ENCODE data around the gene MT1G. TPM values are rescaled to one million over a fixed set of nuclear protein-coding genes. Genes with fewer than 3 reads are reported as not detected.

The MT1G gene
- polyA plus RNA-seq, 1 donor (not counting 4 experiments of a cell fraction or from before 2014, with no cell fraction given), result 9.8 TPM

DNA sequence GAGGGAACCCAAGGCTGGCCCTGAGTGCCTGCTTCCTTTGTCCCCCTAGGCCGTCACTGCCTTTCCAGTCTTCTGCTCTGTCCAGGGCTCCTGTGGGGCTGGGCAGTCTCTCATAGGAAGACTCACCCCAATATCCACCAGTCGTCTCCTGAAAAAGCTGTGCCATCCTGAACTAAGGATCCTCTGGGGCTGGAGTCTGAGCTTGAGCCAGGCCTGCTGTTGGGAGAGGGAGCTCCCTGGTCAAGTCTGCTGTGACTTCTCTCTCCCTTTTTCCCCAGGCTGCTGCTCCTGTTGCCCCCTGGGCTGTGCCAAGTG, 2.7 kb upstream of the MT1G start:
- Histone ChIP-seq H3K4me1 (ENCODE audit: control insufficient read depth, extremely low read depth, insufficient read depth, low read length) (peaks cover 14% of the 10 kb centered on the region), H3K27me3 (ENCODE audit: control insufficient read depth, extremely low read depth, insufficient read depth, low read length) (peaks cover 36% of the 10 kb centered on the region), H4K20me1 (ENCODE audit: control insufficient read depth, extremely low read depth, insufficient read depth, low read length) (no peaks in the 10 kb centered on the region), H3K9me3 (ENCODE audit: control insufficient read depth, low read depth, low read length) (no peaks in the 10 kb centered on the region), H3K4me2 (ENCODE audit: control insufficient read depth, extremely low read depth, insufficient read depth, low read depth, low read length) (no peak overlapping the region), H3K27ac (ENCODE audit: control insufficient read depth, insufficient read depth, low read length) (no peak overlapping the region), H3K36me3 (ENCODE audit: control insufficient read depth in 2 of 2, extremely low read depth in 1 of 2, insufficient read depth in 2 of 2, low read length in 2 of 2) (no peaks in the 10 kb centered on the region), H3K9ac (ENCODE audit: control insufficient read depth, extremely low read depth, insufficient read depth, low read length) (no peak overlapping the region), H3K4me3 (ENCODE audit: control insufficient read depth in 2 of 3, extremely low read depth in 1 of 3, insufficient read depth in 2 of 3, low read depth in 1 of 3, low read length in 3 of 3) (no peak overlapping the region), H3K9me1 (ENCODE audit: control insufficient read depth, extremely low read depth, insufficient read depth, low read length) (no peaks in the 10 kb centered on the region), H3K79me2 (ENCODE audit: control insufficient read depth, insufficient read depth, low read length) (no peaks in the 10 kb centered on the region), H2AFZ (ENCODE audit: control insufficient read depth, low read length) (no peak overlapping the region)
- dilution Hi-C loops (cut with MboI; ENCODE audit: extremely low pct_ligation_motif_present, low sequenced_read_pairs), result no loop called here
- TF ChIP-seq, protein P1, sequence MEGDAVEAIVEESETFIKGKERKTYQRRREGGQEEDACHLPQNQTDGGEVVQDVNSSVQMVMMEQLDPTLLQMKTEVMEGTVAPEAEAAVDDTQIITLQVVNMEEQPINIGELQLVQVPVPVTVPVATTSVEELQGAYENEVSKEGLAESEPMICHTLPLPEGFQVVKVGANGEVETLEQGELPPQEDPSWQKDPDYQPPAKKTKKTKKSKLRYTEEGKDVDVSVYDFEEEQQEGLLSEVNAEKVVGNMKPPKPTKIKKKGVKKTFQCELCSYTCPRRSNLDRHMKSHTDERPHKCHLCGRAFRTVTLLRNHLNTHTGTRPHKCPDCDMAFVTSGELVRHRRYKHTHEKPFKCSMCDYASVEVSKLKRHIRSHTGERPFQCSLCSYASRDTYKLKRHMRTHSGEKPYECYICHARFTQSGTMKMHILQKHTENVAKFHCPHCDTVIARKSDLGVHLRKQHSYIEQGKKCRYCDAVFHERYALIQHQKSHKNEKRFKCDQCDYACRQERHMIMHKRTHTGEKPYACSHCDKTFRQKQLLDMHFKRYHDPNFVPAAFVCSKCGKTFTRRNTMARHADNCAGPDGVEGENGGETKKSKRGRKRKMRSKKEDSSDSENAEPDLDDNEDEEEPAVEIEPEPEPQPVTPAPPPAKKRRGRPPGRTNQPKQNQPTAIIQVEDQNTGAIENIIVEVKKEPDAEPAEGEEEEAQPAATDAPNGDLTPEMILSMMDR (optimal IDR thresholded peaks at IDR 0.05 in 1 of 3, IDR thresholded peaks at IDR 0.05 in 1 of 3, conservative IDR thresholded peaks at IDR 0.05 in 1 of 3; ENCODE audit: extremely low read depth in 1 of 3, insufficient read depth in 2 of 3, low read length in 3 of 3), result no peak
- no peak for TF ChIP-seq EZH2 (IDR thresholded peaks at IDR 0.05; ENCODE audit: low read length)
- DNase-seq (ENCODE audit: low read depth, low spot score) (no peak), FAIRE-seq (no peak)

DNA sequence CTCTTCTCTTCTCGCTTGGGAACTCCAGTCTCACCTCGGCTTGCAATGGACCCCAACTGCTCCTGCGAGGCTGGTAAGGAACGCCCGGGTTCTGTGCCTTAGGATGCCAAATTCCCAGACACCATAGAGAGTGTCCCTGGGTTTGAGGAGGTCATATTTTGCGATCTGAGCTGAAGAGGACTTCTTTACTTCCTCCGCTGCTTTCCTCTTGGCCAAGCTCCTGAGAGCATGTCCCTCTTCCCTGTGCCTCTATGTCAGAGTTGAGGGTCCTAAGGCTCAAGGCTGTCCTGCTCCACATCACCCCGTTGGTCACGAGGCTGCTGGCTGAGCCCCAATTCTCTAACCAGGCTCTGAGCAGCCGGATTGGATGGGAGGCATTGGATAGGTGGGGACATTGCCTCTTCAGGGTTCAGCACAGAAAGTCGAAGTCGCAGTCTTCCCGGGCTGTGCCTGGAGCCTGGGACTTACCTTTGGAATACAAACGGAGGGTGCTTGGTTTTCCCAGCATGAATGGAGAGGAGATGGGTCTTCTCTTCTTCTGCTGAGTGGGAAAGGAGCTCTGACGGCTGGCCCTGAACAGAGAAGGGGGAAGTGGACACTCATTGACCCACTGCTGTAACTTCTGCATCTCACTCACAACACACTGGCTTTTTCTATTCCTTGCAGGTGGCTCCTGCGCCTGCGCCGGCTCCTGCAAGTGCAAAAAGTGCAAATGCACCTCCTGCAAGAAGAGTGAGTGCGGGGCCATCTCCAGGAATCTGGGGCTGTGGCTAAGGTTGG, 2.2 kb upstream of the MT1G start:
- H3K27me3 ChIP-seq (ENCODE audit: control insufficient read depth, extremely low read depth, insufficient read depth, low read length), result peaks cover 36% of the 10 kb centered on the region
- H3K9me3 ChIP-seq (ENCODE audit: control insufficient read depth, low read depth, low read length), result no peaks in the 10 kb centered on the region
- no peaks in the 10 kb centered on the region for H4K20me1 ChIP-seq (ENCODE audit: control insufficient read depth, extremely low read depth, insufficient read depth, low read length)
- no peak overlapping the region for H3K4me2 ChIP-seq (ENCODE audit: control insufficient read depth, extremely low read depth, insufficient read depth, low read depth, low read length)
- H3K9me1 ChIP-seq (ENCODE audit: control insufficient read depth, extremely low read depth, insufficient read depth, low read length), result no peaks in the 10 kb centered on the region
- no peak overlapping the region for H2AFZ ChIP-seq (ENCODE audit: control insufficient read depth, low read length)
- no peak for TF ChIP-seq EZH2 (IDR thresholded peaks at IDR 0.05; ENCODE audit: low read length)
- TF ChIP-seq, protein P1 (optimal IDR thresholded peaks at IDR 0.05 in 1 of 3, IDR thresholded peaks at IDR 0.05 in 1 of 3, conservative IDR thresholded peaks at IDR 0.05 in 1 of 3; ENCODE audit: extremely low read depth in 1 of 3, insufficient read depth in 2 of 3, low read length in 3 of 3), result no peak
- no peak overlapping the region for H3K9ac ChIP-seq (ENCODE audit: control insufficient read depth, extremely low read depth, insufficient read depth, low read length)
- dilution Hi-C loops (cut with MboI; ENCODE audit: extremely low pct_ligation_motif_present, low sequenced_read_pairs), result no loop called here
- peaks cover 14% of the 10 kb centered on the region for H3K4me1 ChIP-seq (ENCODE audit: control insufficient read depth, extremely low read depth, insufficient read depth, low read length)
- H3K36me3 ChIP-seq (ENCODE audit: control insufficient read depth in 2 of 2, extremely low read depth in 1 of 2, insufficient read depth in 2 of 2, low read length in 2 of 2), result no peaks in the 10 kb centered on the region
- H3K79me2 ChIP-seq (ENCODE audit: control insufficient read depth, insufficient read depth, low read length), result no peaks in the 10 kb centered on the region
- no peak overlapping the region for H3K4me3 ChIP-seq (ENCODE audit: control insufficient read depth in 2 of 3, extremely low read depth in 1 of 3, insufficient read depth in 2 of 3, low read depth in 1 of 3, low read length in 3 of 3)
- DNase-seq (ENCODE audit: low read depth, low spot score), result no peak
- no peak for FAIRE-seq
- no peak overlapping the region for H3K27ac ChIP-seq (ENCODE audit: control insufficient read depth, insufficient read depth, low read length)
